Muscle of leg (tissue), 11 donors: ENCODE measurements around the gene TTC12. TPM values are rescaled to one million over a fixed set of nuclear protein-coding genes. Genes with fewer than 3 reads are reported as not detected.

Experiments
- DNase-seq: peaks from one replicate; pipeline ENCODE4 v3.0.0; 2013
- H3K27ac ChIP-seq: one replicate; pipeline ENCODE4 v1.5.1; 2013; ENCODE audit warnings: mild to moderate bottlenecking, low read length, control low read depth
- H3K27me3 ChIP-seq: one replicate; pipeline ENCODE4 v1.6.1; 2013; ENCODE audit warnings: low read length; ENCODE audit not compliant: control insufficient read depth, insufficient read depth
- H3K36me3 ChIP-seq: one replicate; pipeline ENCODE4 v1.6.1; 2013; ENCODE audit warnings: low read length; ENCODE audit not compliant: control insufficient read depth, insufficient read depth
- H3K4me1 ChIP-seq: one replicate; pipeline ENCODE4 v1.6.1; 2013; ENCODE audit warnings: low read length; ENCODE audit not compliant: control insufficient read depth, insufficient read depth
- H3K4me3 ChIP-seq: one replicate; pipeline ENCODE4 v1.5.1; 2013; ENCODE audit warnings: low read length, control low read depth
- H3K9me3 ChIP-seq: replicated peaks from 2 replicates; pipeline ENCODE4 v1.6.1; 2013; ENCODE audit warnings: low read depth, low read length; ENCODE audit not compliant: control insufficient read depth
- WGBS: methylation state at CpG from one replicate; pipeline ENCODE4 v1.1.5; 2013; ENCODE audit warnings: missing lambda C conversion rate; ENCODE audit not compliant: insufficient coverage; 5-methylcytosine and 5-hydroxymethylcytosine counted together
- polyA plus RNA-seq, 8 donors: library from polyadenylated mRNA; unstranded; fragments of 120-200 nt; gene quantifications; one replicate each; pipeline versions ENCODE4 v1.2.1 to v1.2.3, GENCODE V29; 2013; ENCODE audit warnings: inconsistent platforms in 1 of 8, low replicate concordance in 1 of 8; ENCODE audit not compliant: insufficient read length in 8 of 8, insufficient read depth in 1 of 8
- total RNA-seq: library from RNA; stranded (reverse); fragments of 120-200 nt; gene quantifications from one replicate; pipeline ENCODE4 v1.2.4, GENCODE V29; 2013

Gene TTC12
- total and polyA plus RNA-seq, 9 donors: 6.5 to 11.2 (median 8.5) TPM

DNA sequence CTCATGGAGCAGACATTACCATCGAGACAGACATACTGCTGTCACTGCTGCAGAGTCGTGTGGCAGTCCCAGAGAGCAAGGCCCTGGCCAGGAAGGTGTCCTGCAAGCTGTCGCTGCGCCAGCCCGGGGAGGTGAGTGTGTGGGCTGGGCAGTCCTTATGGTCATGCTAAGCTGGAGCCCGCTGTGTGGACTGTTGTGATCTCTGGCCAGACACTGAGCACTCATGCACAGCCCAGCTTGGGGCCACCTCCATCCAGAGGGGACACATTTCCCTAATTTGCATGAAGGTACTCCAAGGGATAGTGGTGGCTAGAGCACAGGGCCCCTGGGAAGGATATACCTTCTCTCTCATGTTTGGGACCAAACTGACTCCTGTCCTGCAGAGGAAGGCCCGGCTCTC lies 82.8 kb downstream of the TTC12 start:
- Histone ChIP-seq H3K4me3 (no peak overlapping the region), H3K27ac (no peak overlapping the region), H3K36me3 (no peaks in the 10 kb centered on the region), H3K4me1 (no peaks in the 10 kb centered on the region), H3K27me3 (no peaks in the 10 kb centered on the region), H3K9me3 (no peaks in the 10 kb centered on the region)
- 72% methylated on average over 4 of the region's 7 CpGs for WGBS
- no peak for DNase-seq

GRCh38 chr11:113397821-113398220 lies 83.4 kb downstream of the TTC12 start:
- WGBS: 96% methylated on average over 3 of the region's 4 CpGs
- Histone ChIP-seq H3K36me3 (no peaks in the 10 kb centered on the region), H3K4me3 (no peak overlapping the region), H3K9me3 (no peaks in the 10 kb centered on the region), H3K27ac (no peak overlapping the region), H3K27me3 (peaks cover 2% of the 10 kb centered on the region), H3K4me1 (no peaks in the 10 kb centered on the region)
- DNase-seq: no peak

DNA sequence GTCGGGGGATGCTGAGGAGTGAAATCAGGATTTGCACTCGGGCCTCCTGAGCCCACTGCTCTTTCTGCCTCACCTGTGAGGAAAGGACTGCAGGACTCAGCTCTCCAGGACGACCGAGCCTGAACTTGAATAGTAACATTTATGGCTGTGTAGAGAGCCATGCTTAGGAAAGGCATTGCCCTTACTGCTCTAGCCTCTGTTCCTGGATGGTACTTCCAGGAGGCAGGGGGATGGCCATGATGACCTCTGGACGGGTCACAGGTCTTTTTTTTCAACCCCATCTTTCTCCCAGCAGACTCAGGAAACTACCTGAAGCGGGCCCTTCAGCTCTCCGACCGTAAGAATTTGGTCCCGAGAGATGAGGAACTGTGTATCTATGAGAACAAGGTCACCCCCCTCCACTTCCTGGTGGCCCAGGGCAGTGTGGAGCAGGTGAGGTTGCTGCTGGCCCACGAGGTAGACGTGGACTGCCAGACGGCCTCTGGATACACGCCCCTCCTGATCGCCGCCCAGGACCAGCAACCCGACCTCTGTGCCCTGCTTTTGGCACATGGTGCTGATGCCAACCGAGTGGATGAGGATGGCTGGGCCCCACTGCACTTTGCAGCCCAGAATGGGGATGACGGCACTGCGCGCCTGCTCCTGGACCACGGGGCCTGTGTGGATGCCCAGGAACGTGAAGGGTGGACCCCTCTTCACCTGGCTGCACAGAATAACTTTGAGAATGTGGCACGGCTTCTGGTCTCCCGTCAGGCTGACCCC lies 84.5 kb downstream of the TTC12 start:
- Histone ChIP-seq H3K27ac (no peak overlapping the region), H3K4me3 (no peak overlapping the region), H3K9me3 (no peaks in the 10 kb centered on the region), H3K27me3 (peaks cover 6% of the 10 kb centered on the region), H3K4me1 (no peaks in the 10 kb centered on the region), H3K36me3 (no peaks in the 10 kb centered on the region)
- DNase-seq: no peak
- 84% methylated on average over 20 of the region's 24 CpGs for WGBS

- Histone ChIP-seq H3K9me3 (no peaks in the 10 kb centered on the region), H3K36me3 (no peaks in the 10 kb centered on the region), H3K27ac (no peak overlapping the region), H3K4me1 (no peaks in the 10 kb centered on the region), H3K27me3 (peaks cover 6% of the 10 kb centered on the region), H3K4me3 (no peak overlapping the region)
- DNase-seq: no peak
- 49% methylated on average over 3 of the region's 5 CpGs for WGBS
These were observed 86.3 kb downstream of the TTC12 start for GRCh38 chr11:113400631-113401230.

- Histone ChIP-seq H3K27me3 (peaks cover 6% of the 10 kb centered on the region), H3K4me1 (no peaks in the 10 kb centered on the region), H3K27ac (no peak overlapping the region), H3K9me3 (no peaks in the 10 kb centered on the region), H3K36me3 (no peaks in the 10 kb centered on the region), H3K4me3 (no peak overlapping the region)
- WGBS: 66% methylated on average over 2 of the region's 2 CpGs
- DNase-seq: peak; percentile 44
These were observed 87.3 kb downstream of the TTC12 start for GRCh38 chr11:113401718-113402117.

- Histone ChIP-seq H3K27me3 (peaks cover 6% of the 10 kb centered on the region), H3K36me3 (no peaks in the 10 kb centered on the region), H3K4me3 (no peak overlapping the region), H3K4me1 (no peaks in the 10 kb centered on the region), H3K9me3 (no peaks in the 10 kb centered on the region), H3K27ac (no peak overlapping the region)
- 86% methylated on average over 7 of the region's 7 CpGs for WGBS
- DNase-seq: no peak
These were observed 90.6 kb downstream of the TTC12 start for GRCh38 chr11:113404859-113405430.

- WGBS: no CpG with 5 or more reads among the region's 7 CpGs
- no peaks in the 10 kb centered on the region for H3K4me1 ChIP-seq
- no peak for DNase-seq
These were observed 91.5 kb downstream of the TTC12 start for GRCh38 chr11:113405724-113406478.

GRCh38 chr11:113407163-113407562 lies 92.8 kb downstream of the TTC12 start:
- 76% methylated on average over 3 of the region's 3 CpGs for WGBS
- no peaks in the 10 kb centered on the region for H3K36me3 ChIP-seq
- H3K4me1 ChIP-seq: no peaks in the 10 kb centered on the region
- no peak overlapping the region for H3K4me3 ChIP-seq
- no peaks in the 10 kb centered on the region for H3K9me3 ChIP-seq
- H3K27ac ChIP-seq: no peak overlapping the region
- DNase-seq: no peak
- peaks cover 6% of the 10 kb centered on the region for H3K27me3 ChIP-seq

More at GRCh38 chr11:113405724-113406478, 91.5 kb downstream of the TTC12 start:
- H3K36me3 ChIP-seq: no peaks in the 10 kb centered on the region
- no peak overlapping the region for H3K4me3 ChIP-seq
- H3K27ac ChIP-seq: no peak overlapping the region
- H3K9me3 ChIP-seq: no peaks in the 10 kb centered on the region
- H3K27me3 ChIP-seq: peaks cover 6% of the 10 kb centered on the region

- Histone ChIP-seq H3K27ac (no peak overlapping the region), H3K4me3 (no peak overlapping the region), H3K9me3 (no peaks in the 10 kb centered on the region), H3K27me3 (peaks cover 5% of the 10 kb centered on the region), H3K4me1 (no peaks in the 10 kb centered on the region), H3K36me3 (no peaks in the 10 kb centered on the region)
- DNase-seq: no peak
- WGBS: 46% methylated on average over 5 of the region's 9 CpGs
These were observed 93.8 kb downstream of the TTC12 start for GRCh38 chr11:113408206-113408605.

GRCh38 chr11:113408887-113409286 lies 94.5 kb downstream of the TTC12 start:
- H3K4me3 ChIP-seq: no peak overlapping the region

More at GRCh38 chr11:113408887-113409286, 94.5 kb downstream of the TTC12 start:
- no peak overlapping the region for H3K27ac ChIP-seq
- DNase-seq: no peak
- no peaks in the 10 kb centered on the region for H3K9me3 ChIP-seq
- WGBS: 78% methylated on average over 7 of the region's 9 CpGs
- no peaks in the 10 kb centered on the region for H3K36me3 ChIP-seq
- no peaks in the 10 kb centered on the region for H3K27me3 ChIP-seq
- H3K4me1 ChIP-seq: no peaks in the 10 kb centered on the region
